Measurements from ENCODE around the gene CSKMT. TPM values are rescaled to one million over a fixed set of nuclear protein-coding genes. Genes with fewer than 3 reads are reported as not detected.

CSKMT gene
- total RNA-seq, 1 donor from 2014 or later, result 7.8 TPM

DNA sequence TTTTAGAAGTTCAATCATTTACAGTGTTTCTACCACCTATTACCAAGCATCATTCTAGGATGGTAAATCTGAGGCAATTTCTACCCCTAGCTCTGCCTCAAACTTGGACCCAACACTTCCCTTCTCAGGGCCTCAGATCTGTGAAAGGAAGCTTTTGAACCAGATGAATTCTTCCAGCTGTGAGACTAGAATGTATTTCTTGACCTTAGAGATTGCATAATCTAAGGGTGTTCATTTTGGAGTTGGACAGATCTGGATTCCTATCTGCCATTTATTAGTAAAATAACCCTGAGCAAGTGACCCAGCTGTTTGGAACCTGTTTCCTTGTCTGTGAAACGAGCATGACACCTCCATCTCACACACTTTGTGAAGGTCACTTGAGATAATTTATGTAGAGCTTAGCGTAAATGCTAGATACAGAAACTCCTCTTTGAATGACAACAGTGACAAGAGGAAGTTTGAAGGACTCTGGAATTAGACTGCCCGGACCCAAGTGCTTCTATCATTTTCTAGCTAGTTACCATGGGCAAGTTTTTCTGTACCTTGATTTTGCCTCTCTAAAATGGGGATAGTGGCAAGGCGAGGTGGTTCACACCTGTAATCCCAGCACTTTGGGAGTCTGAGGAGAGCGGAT, 8.2 kb upstream of the CSKMT start:
- Mint-ChIP-seq H3K27me3 (ENCODE audit: low read depth) (no peaks in the 10 kb centered on the region), H3K4me3 (ENCODE audit: unreplicated experiment) (no peak overlapping the region), H3K27ac (ENCODE audit: unreplicated experiment) (no peak overlapping the region), H3K4me1 (ENCODE audit: low read depth) (peaks cover 12% of the 10 kb centered on the region), H3K36me3 (ENCODE audit: low read depth) (no peaks in the 10 kb centered on the region), H3K9me3 (ENCODE audit: low read depth) (no peaks in the 10 kb centered on the region)
- no peak for DNase-seq (ENCODE audit: low spot score)
- TF ChIP-seq, protein P1, sequence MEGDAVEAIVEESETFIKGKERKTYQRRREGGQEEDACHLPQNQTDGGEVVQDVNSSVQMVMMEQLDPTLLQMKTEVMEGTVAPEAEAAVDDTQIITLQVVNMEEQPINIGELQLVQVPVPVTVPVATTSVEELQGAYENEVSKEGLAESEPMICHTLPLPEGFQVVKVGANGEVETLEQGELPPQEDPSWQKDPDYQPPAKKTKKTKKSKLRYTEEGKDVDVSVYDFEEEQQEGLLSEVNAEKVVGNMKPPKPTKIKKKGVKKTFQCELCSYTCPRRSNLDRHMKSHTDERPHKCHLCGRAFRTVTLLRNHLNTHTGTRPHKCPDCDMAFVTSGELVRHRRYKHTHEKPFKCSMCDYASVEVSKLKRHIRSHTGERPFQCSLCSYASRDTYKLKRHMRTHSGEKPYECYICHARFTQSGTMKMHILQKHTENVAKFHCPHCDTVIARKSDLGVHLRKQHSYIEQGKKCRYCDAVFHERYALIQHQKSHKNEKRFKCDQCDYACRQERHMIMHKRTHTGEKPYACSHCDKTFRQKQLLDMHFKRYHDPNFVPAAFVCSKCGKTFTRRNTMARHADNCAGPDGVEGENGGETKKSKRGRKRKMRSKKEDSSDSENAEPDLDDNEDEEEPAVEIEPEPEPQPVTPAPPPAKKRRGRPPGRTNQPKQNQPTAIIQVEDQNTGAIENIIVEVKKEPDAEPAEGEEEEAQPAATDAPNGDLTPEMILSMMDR (IDR thresholded peaks at IDR 0.05), result no peak

DNA sequence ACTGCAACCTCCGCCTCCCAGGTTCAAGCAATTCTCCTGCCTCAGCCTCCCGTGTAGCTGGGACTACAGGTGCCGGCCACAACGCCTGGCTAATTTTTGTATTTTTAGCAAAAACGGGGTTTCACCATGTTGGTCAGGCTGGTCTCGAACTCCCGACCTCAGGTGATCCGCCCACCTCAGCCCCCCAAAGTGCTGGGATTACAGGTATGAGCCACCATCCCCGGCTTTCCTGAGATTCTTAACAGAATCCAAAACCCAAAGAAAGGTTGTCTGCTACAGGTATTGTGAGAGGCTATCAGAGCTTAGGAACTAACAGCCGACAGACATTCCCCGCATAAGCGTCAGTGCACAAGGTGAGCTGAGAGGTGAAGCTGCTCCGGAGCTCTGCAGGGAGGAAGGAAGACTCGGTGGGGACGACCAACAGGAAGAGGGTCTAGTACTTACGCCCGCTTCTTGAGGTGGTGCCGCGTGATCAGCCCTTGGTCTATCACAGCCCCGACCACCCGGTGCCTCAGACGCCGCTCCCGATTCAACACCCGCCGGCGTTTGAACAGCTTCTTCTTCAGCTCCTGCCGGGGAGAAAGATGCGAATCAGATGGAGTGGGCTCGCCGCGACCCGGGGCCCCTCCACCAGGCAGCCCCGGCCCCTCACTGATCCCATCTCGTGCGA, 572 bp upstream of the CSKMT start:
- peaks cover 26% of the 10 kb centered on the region for H3K4me1 Mint-ChIP-seq (ENCODE audit: low read depth)
- H3K9me3 Mint-ChIP-seq (ENCODE audit: low read depth), result no peaks in the 10 kb centered on the region
- DNase-seq (ENCODE audit: low spot score), result no peak
- peak overlapping the region; percentile 93 for H3K27ac Mint-ChIP-seq (ENCODE audit: unreplicated experiment)
- H3K36me3 Mint-ChIP-seq (ENCODE audit: low read depth), result peaks cover 7% of the 10 kb centered on the region
- peak overlapping the region; percentile 94 for H3K4me3 Mint-ChIP-seq (ENCODE audit: unreplicated experiment)
- TF ChIP-seq, protein P1 (IDR thresholded peaks at IDR 0.05), result no peak
- no peaks in the 10 kb centered on the region for H3K27me3 Mint-ChIP-seq (ENCODE audit: low read depth)

DNA sequence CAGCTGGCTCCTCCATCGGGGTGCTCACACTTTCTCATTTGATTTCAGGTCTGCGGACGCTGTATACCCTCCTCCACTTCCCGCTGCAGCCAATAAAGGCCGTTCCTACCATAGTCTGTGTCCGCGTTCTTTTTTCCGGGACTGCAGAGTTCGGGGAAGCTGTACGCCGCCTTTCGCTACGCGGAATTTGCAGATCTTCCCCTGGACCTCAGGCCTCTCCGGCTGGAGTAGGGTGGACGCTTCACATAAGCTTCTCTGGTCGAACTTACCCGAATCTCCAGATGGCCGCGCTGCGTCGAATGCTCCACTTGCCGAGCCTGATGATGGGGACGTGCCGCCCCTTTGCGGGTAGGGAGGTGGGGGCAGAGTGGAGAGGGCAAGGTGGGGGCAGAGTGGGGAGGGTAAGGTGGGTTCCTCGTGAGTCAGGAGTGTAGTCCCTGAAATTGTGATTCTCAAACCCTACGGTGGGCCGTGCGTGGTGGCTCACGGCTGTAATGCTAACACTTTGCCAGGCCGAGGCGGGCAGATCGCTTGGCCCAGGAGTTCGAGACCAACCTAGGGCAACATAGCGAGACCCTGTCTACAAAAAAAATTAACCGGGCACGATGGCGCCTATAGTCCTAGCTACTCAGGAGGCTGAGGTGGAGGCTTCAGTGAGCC, 617 bp downstream of the CSKMT start:
- Mint-ChIP-seq H3K4me1 (ENCODE audit: low read depth) (peaks cover 36% of the 10 kb centered on the region), H3K27me3 (ENCODE audit: low read depth) (no peaks in the 10 kb centered on the region), H3K4me3 (ENCODE audit: unreplicated experiment) (peak overlapping the region; percentile 94), H3K9me3 (ENCODE audit: low read depth) (no peaks in the 10 kb centered on the region), H3K36me3 (ENCODE audit: low read depth) (peaks cover 7% of the 10 kb centered on the region), H3K27ac (ENCODE audit: unreplicated experiment) (peak overlapping the region; percentile 93)
- TF ChIP-seq, protein P1 (IDR thresholded peaks at IDR 0.05), result no peak
- no peak for DNase-seq (ENCODE audit: low spot score)

DNA sequence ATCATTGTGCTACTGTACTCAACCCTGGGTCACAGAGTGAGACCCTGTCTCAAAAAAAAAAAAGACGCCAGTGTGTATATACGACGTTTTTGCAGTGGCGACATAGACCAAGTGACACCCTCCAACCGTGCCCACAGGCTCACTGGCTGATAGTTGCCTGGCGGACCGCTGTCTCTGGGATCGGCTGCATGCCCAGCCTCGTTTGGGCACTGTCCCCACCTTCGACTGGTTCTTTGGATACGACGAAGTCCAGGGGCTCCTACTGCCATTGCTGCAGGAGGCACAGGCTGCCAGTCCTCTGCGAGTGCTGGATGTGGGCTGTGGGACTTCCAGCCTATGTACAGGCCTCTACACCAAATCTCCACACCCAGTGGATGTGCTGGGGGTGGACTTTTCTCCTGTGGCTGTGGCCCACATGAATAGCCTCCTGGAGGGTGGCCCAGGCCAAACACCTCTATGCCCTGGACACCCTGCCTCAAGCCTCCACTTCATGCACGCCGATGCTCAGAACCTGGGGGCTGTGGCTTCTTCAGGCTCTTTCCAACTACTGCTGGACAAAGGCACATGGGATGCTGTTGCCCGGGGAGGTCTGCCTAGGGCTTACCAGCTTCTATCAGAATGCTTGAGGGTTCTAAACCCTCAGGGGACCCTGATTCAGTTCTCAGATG, 1.3 kb downstream of the CSKMT start:
- H3K9me3 Mint-ChIP-seq (ENCODE audit: low read depth), result no peaks in the 10 kb centered on the region
- TF ChIP-seq, protein P1 (IDR thresholded peaks at IDR 0.05), result no peak
- peak overlapping the region; percentile 93 for H3K27ac Mint-ChIP-seq (ENCODE audit: unreplicated experiment)
- peak overlapping the region; percentile 94 for H3K4me3 Mint-ChIP-seq (ENCODE audit: unreplicated experiment)
- peaks cover 40% of the 10 kb centered on the region for H3K4me1 Mint-ChIP-seq (ENCODE audit: low read depth)
- H3K27me3 Mint-ChIP-seq (ENCODE audit: low read depth), result no peaks in the 10 kb centered on the region
- H3K36me3 Mint-ChIP-seq (ENCODE audit: low read depth), result peaks cover 7% of the 10 kb centered on the region
- no peak for DNase-seq (ENCODE audit: low spot score)

DNA sequence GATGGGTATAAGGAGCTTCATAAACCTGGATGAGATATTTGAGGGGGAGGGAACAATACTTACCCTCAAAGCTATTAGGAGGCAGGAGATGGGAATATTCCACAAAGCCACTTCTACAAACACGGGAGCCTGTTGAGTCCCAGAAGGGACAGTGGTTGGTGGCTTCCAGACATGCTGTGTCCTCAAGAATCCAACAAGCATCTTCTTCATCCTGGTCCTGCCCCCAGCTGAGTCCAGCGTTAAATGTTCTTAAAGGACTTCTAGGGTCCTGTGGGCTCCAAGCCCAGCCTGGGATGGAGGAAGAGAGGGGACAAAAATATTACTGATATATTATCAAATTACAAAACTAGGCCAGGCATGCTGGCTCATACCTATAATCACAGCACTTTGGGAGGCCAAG, 2.3 kb downstream of the CSKMT start:
- Mint-ChIP-seq H3K4me3 (ENCODE audit: unreplicated experiment) (no peak overlapping the region), H3K27ac (ENCODE audit: unreplicated experiment) (peak overlapping the region; percentile 51), H3K27me3 (ENCODE audit: low read depth) (no peaks in the 10 kb centered on the region), H3K36me3 (ENCODE audit: low read depth) (peaks cover 7% of the 10 kb centered on the region), H3K4me1 (ENCODE audit: low read depth) (peaks cover 45% of the 10 kb centered on the region), H3K9me3 (ENCODE audit: low read depth) (no peaks in the 10 kb centered on the region)
- no peak for DNase-seq (ENCODE audit: low spot score)
- TF ChIP-seq, protein P1 (IDR thresholded peaks at IDR 0.05), result no peak

Measured in chondrocyte (in vitro differentiated cells).